ACC112 (cell line): ENCODE data around the gene HMOX1.

ENCODE experiments used
- H2AFZ ChIP-seq: fragments of 200-600 bp; sonication (generic); one replicate; pipeline ENCODE4 v1.6.0; 2017; ENCODE audit warnings: antibody characterized with exemption, low read length; ENCODE audit not compliant: unreplicated experiment
- H3K27ac ChIP-seq: fragments of 200-600 bp; sonication (generic); 2 replicates; pipeline ENCODE4 v1.5.1; 2014; ENCODE audit warnings: low read depth, mild to moderate bottlenecking, antibody characterized with exemption, low read length, moderate library complexity
- H3K27me3 ChIP-seq: fragments of 200-600 bp; sonication (generic); 2 replicates; pipeline ENCODE4 v1.6.1; 2014; ENCODE audit warnings: mild to moderate bottlenecking, antibody characterized with exemption, low read length, moderate library complexity, mixed read lengths; ENCODE audit not compliant: insufficient read depth
- H3K36me3 ChIP-seq: fragments of 200-600 bp; sonication (generic); 2 replicates; pipeline ENCODE4 v1.6.1; 2016; ENCODE audit warnings: mild to moderate bottlenecking, antibody characterized with exemption, low read length, moderate library complexity, mixed read lengths; ENCODE audit not compliant: insufficient read depth
- H3K4me1 ChIP-seq: fragments of 200-600 bp; sonication (generic); one replicate; pipeline ENCODE4 v1.6.1; 2016; ENCODE audit warnings: low read length, mixed read lengths; ENCODE audit not compliant: insufficient read depth, unreplicated experiment, control insufficient read depth
- H3K4me3 ChIP-seq: fragments of 200-600 bp; sonication (generic); 2 replicates; pipeline ENCODE4 v1.5.1; 2014; ENCODE audit warnings: mild to moderate bottlenecking, low read depth, low read length
- H3K79me2 ChIP-seq: fragments of 200-600 bp; sonication (generic); one replicate; pipeline ENCODE4 v1.6.0; 2016; ENCODE audit warnings: low read length; ENCODE audit not compliant: control insufficient read depth, unreplicated experiment, insufficient read depth

HMOX1 gene

GRCh38 chr22:35367331-35367886 is 13.5 kb upstream of the HMOX1 start:
- Histone ChIP-seq H3K79me2 (no peaks in the 10 kb centered on the region), H3K4me3 (no peak overlapping the region), H2AFZ (no peak overlapping the region), H3K27ac (no peak overlapping the region), H3K4me1 (peaks cover 3% of the 10 kb centered on the region), H3K36me3 (no peaks in the 10 kb centered on the region), H3K27me3 (no peaks in the 10 kb centered on the region)

GRCh38 chr22:35368386-35368785 is 12.5 kb upstream of the HMOX1 start:
- no peaks in the 10 kb centered on the region for H3K36me3 ChIP-seq
- no peaks in the 10 kb centered on the region for H3K27me3 ChIP-seq
- no peaks in the 10 kb centered on the region for H3K79me2 ChIP-seq
- no peak overlapping the region for H2AFZ ChIP-seq
- peaks cover 3% of the 10 kb centered on the region for H3K4me1 ChIP-seq
- no peak overlapping the region for H3K27ac ChIP-seq
- H3K4me3 ChIP-seq: no peak overlapping the region

- no peaks in the 10 kb centered on the region for H3K79me2 ChIP-seq
- no peak overlapping the region for H3K4me3 ChIP-seq
- H3K36me3 ChIP-seq: no peaks in the 10 kb centered on the region
- H2AFZ ChIP-seq: no peak overlapping the region
- H3K27me3 ChIP-seq: no peaks in the 10 kb centered on the region
- H3K27ac ChIP-seq: no peak overlapping the region
- H3K4me1 ChIP-seq: peaks cover 3% of the 10 kb centered on the region
Observed at GRCh38 chr22:35369996-35370395, 10.9 kb upstream of the HMOX1 start.

- Histone ChIP-seq H3K27me3 (no peaks in the 10 kb centered on the region), H3K36me3 (no peaks in the 10 kb centered on the region), H3K4me1 (peaks cover 29% of the 10 kb centered on the region), H3K4me3 (no peak overlapping the region), H3K27ac (no peak overlapping the region), H3K79me2 (no peaks in the 10 kb centered on the region), H2AFZ (no peak overlapping the region)
Observed at GRCh38 chr22:35373781-35374180, 7.1 kb upstream of the HMOX1 start.

GRCh38 chr22:35375031-35375430 is 5.9 kb upstream of the HMOX1 start:
- H3K79me2 ChIP-seq: no peaks in the 10 kb centered on the region
- no peak overlapping the region for H2AFZ ChIP-seq
- no peaks in the 10 kb centered on the region for H3K36me3 ChIP-seq
- no peaks in the 10 kb centered on the region for H3K27me3 ChIP-seq
- no peak overlapping the region for H3K4me3 ChIP-seq
- H3K27ac ChIP-seq: no peak overlapping the region
- H3K4me1 ChIP-seq: peaks cover 33% of the 10 kb centered on the region

GRCh38 chr22:35375526-35375925 is 5.4 kb upstream of the HMOX1 start:
- Histone ChIP-seq H3K4me1 (peaks cover 38% of the 10 kb centered on the region), H3K79me2 (no peaks in the 10 kb centered on the region), H2AFZ (no peak overlapping the region), H3K27ac (no peak overlapping the region), H3K4me3 (no peak overlapping the region), H3K36me3 (no peaks in the 10 kb centered on the region), H3K27me3 (no peaks in the 10 kb centered on the region)

GRCh38 chr22:35376728-35377472 is 4.0 kb upstream of the HMOX1 start:
- H3K79me2 ChIP-seq: peaks cover 9% of the 10 kb centered on the region
- H3K4me3 ChIP-seq: no peak overlapping the region
- H3K36me3 ChIP-seq: no peaks in the 10 kb centered on the region
- peaks cover 39% of the 10 kb centered on the region for H3K4me1 ChIP-seq
- peak overlapping the region; percentile 82 for H3K27ac ChIP-seq
- no peaks in the 10 kb centered on the region for H3K27me3 ChIP-seq
- peak overlapping the region; percentile 75 for H2AFZ ChIP-seq

- Histone ChIP-seq H3K36me3 (no peaks in the 10 kb centered on the region), H3K4me3 (no peak overlapping the region), H2AFZ (no peak overlapping the region), H3K27me3 (no peaks in the 10 kb centered on the region), H3K4me1 (peaks cover 36% of the 10 kb centered on the region), H3K79me2 (peaks cover 11% of the 10 kb centered on the region), H3K27ac (peak overlapping the region; percentile 82)
Observed at GRCh38 chr22:35377735-35378134, 3.2 kb upstream of the HMOX1 start.

- peaks cover 6% of the 10 kb centered on the region; the same call in 1 of the 2 replicates for H3K36me3 ChIP-seq
- H3K79me2 ChIP-seq: peaks cover 19% of the 10 kb centered on the region
- no peak overlapping the region for H3K27ac ChIP-seq
- no peak overlapping the region for H2AFZ ChIP-seq
- peaks cover 44% of the 10 kb centered on the region for H3K4me1 ChIP-seq
- no peak overlapping the region for H3K4me3 ChIP-seq
- no peaks in the 10 kb centered on the region for H3K27me3 ChIP-seq
Observed at GRCh38 chr22:35378621-35379020, 2.3 kb upstream of the HMOX1 start.

- Histone ChIP-seq H3K4me1 (peaks cover 44% of the 10 kb centered on the region), H3K79me2 (peaks cover 20% of the 10 kb centered on the region), H3K36me3 (peaks cover 8% of the 10 kb centered on the region; the same call in 1 of the 2 replicates), H2AFZ (no peak overlapping the region), H3K27me3 (no peaks in the 10 kb centered on the region), H3K27ac (no peak overlapping the region), H3K4me3 (no peak overlapping the region)
Observed at GRCh38 chr22:35379146-35379993, 1.5 kb upstream of the HMOX1 start.
